Fibroblast of the aortic adventitia (primary cell): ENCODE data around the gene TRIM9. TPM values are rescaled to one million over a fixed set of nuclear protein-coding genes. Genes with fewer than 3 reads are reported as not detected.
"Not testable (repeated sequence)": the region's sequence is repeated elsewhere in the genome, so short reads cannot be mapped to it uniquely, and the experiment has no call there.

ENCODE experiments used
- DNase-seq: peaks from one replicate; pipeline ENCODE4 v3.0.0-alpha.2; 2010; ENCODE audit warnings: low read depth
- H3K4me3 ChIP-seq: 2 replicates; pipeline ENCODE4 v1.5.1; 2011; ENCODE audit warnings: low read depth, mild to moderate bottlenecking, control low read depth, low read length, moderate library complexity
- CTCF ChIP-seq: IDR thresholded peaks from 2 replicates; pipeline ENCODE4 v1.5.1; 2011; ENCODE audit warnings: mild to moderate bottlenecking, low read length, control low read depth, inconsistent platforms; ENCODE audit not compliant: insufficient read depth
- total RNA-seq: library from RNA; depleted of rRNA; stranded (reverse); fragments of >200 nt; gene quantifications from 2 replicates; pipeline ENCODE4 v1.2.3, GENCODE V29; 2012; ENCODE audit warnings: low replicate concordance

Gene TRIM9
- total RNA-seq, 1 donor: 1.6 TPM

GRCh38 chr14:50943943-50944646 lies 150.8 kb downstream of the TRIM9 start, which contains the start of gene PYGL:
Gene PYGL, minus strand, starts transcription at chr14:50944483. Its CDS starts 80 bp downstream, at chr14:50944403.
- TF ChIP-seq CTCF: no peak
- peak within 1 kb of the TSS; percentile 91 for H3K4me3 ChIP-seq
- DNase-seq: peak; percentile 59

GRCh38 chr14:50943261-50943942 lies 151.5 kb downstream of the TRIM9 start:
- TF ChIP-seq CTCF: no peak
- DNase-seq: peak; percentile 67

GRCh38 chr14:50941638-50942037 lies 153.3 kb downstream of the TRIM9 start:
- H3K4me3 ChIP-seq, DNase-seq: not testable (repeated sequence)

More at GRCh38 chr14:50943261-50943942, 151.5 kb downstream of the TRIM9 start:
- H3K4me3 ChIP-seq: peak overlapping the region; percentile 91

- no peak for DNase-seq
- H3K4me3 ChIP-seq: no peak overlapping the region
- no peak for TF ChIP-seq CTCF
Observed at GRCh38 chr14:50941151-50941550, 153.8 kb downstream of the TRIM9 start.

GRCh38 chr14:50937800-50938199 lies 157.1 kb downstream of the TRIM9 start:
- H3K4me3 ChIP-seq: no peak overlapping the region
- DNase-seq: no peak
- TF ChIP-seq CTCF: no peak

GRCh38 chr14:50937325-50937724 lies 157.6 kb downstream of the TRIM9 start:
- no peak overlapping the region for H3K4me3 ChIP-seq
- DNase-seq: peak; percentile 76
- no peak for TF ChIP-seq CTCF

GRCh38 chr14:50936882-50937281 lies 158.0 kb downstream of the TRIM9 start:
- H3K4me3 ChIP-seq: no peak overlapping the region
- DNase-seq: no peak
- no peak for TF ChIP-seq CTCF
